Activated CD8-positive, alpha-beta T cell treated with anti-CD3 and anti-CD28 coated beads, Interleukin-2, amount 10 ng/mL, durations not matched to agents 7 days and 5 days (primary cell): ENCODE measurements around the gene ITM2A. TPM values are rescaled to one million over a fixed set of nuclear protein-coding genes. Genes with fewer than 3 reads are reported as not detected.

Experiments used
- ATAC-seq: fragments of 150-1000 bp; cut with Tn5 transposase; one replicate; pipeline ENCODE4 v1.10.0; 2021; ENCODE audit warnings: moderate library complexity
- CTCF ChIA-PET: fragments of 350-600 bp; sonication (Branson Sonifier 250); formaldehyde crosslinking; loops from one replicate; lab custom pipeline; 2021; ENCODE audit warnings: antibody characterized with exemption; lab: Charles Lee
- POLR2A ChIA-PET: fragments of 350-600 bp; sonication (Branson Sonifier 250); formaldehyde crosslinking; loops from one replicate; lab custom pipeline; 2021; ENCODE audit warnings: antibody characterized with exemption; lab: Charles Lee
- DNase-seq: peaks from one replicate; pipeline ENCODE4 v3.0.0-alpha.2; 2020
- H3K27ac Mint-ChIP-seq: one replicate; pipeline ENCODE4 v1.8.0; 2021; ENCODE audit warnings: mild to moderate bottlenecking, mixed read lengths
- H3K27me3 Mint-ChIP-seq: one replicate; pipeline ENCODE4 v1.8.0; 2021; ENCODE audit warnings: low read depth, mixed read lengths
- H3K36me3 Mint-ChIP-seq: one replicate; pipeline ENCODE4 v1.8.0; 2021; ENCODE audit warnings: low read depth, mixed read lengths
- H3K4me1 Mint-ChIP-seq: one replicate; pipeline ENCODE4 v1.8.0; 2021; ENCODE audit warnings: low read depth, mixed read lengths
- H3K4me3 Mint-ChIP-seq: one replicate; pipeline ENCODE4 v1.8.0; 2021; ENCODE audit warnings: mild to moderate bottlenecking, mixed read lengths
- H3K9me3 Mint-ChIP-seq: one replicate; pipeline ENCODE4 v1.8.0; 2022; ENCODE audit warnings: mixed read lengths; ENCODE audit not compliant: insufficient read depth
- total RNA-seq, 2 experiments: library from RNA; stranded (reverse); gene quantifications; one replicate each; pipeline ENCODE4 v1.2.3, GENCODE V29; 2021

The ITM2A gene
- total RNA-seq: 10 to 100 TPM; 74.3 to 75.9 TPM

- Mint-ChIP-seq H3K27ac (peak within 1 kb of the TSS; percentile 89), H3K9me3 (no peaks in the 10 kb centered on the region), H3K4me3 (peak within 1 kb of the TSS; percentile 84), H3K36me3 (peaks cover 11% of the 10 kb centered on the region), H3K4me1 (peaks cover 42% of the 10 kb centered on the region), H3K27me3 (no peaks in the 10 kb centered on the region)
- DNase-seq (peak; percentile 65), ATAC-seq (peak; percentile 82)
- ChIA-PET CTCF (interaction anchor here (1.1 to 1.2 kb wide), 2 partner anchors 21 to 225 kb away, joined by 3 read pairs; no protein-coding TSS in a partner anchor), POLR2A (interaction anchor here (1.8 kb wide), 1 partner anchor 221 kb away, joined by 5 read pairs; no protein-coding TSS in a partner anchor)
Measured at GRCh38 chrX:79366873-79367749, at the start of gene ITM2A. TSS of gene ITM2A (minus strand) at chrX:79367334. CDS start at chrX:79367215, 119 bp downstream.

GRCh38 chrX:79415056-79415455, 47.9 kb upstream of the ITM2A start:
- Mint-ChIP-seq H3K4me1 (peaks cover 3% of the 10 kb centered on the region), H3K27ac (no peak overlapping the region), H3K9me3 (no peaks in the 10 kb centered on the region), H3K4me3 (no peak overlapping the region), H3K36me3 (no peaks in the 10 kb centered on the region), H3K27me3 (no peaks in the 10 kb centered on the region)
- POLR2A ChIA-PET: no interaction called here
- ATAC-seq: no peak
- no peak for DNase-seq
- CTCF ChIA-PET: interaction anchor here (1.7 kb wide), 1 partner anchor 35 kb away, joined by 3 read pairs; no protein-coding TSS in a partner anchor

GRCh38 chrX:79413963-79414362, 46.8 kb upstream of the ITM2A start:
- ChIA-PET CTCF (interaction anchor here (0.6 to 1.2 kb wide), 2 partner anchors 21 to 145 kb away, joined by 3 read pairs; no protein-coding TSS in a partner anchor), POLR2A (interaction anchor here (0.6 kb wide), 1 partner anchor 640 kb away, joined by 3 read pairs; no protein-coding TSS in a partner anchor)
- Mint-ChIP-seq H3K27me3 (no peaks in the 10 kb centered on the region), H3K27ac (no peak overlapping the region), H3K9me3 (no peaks in the 10 kb centered on the region), H3K4me1 (peaks cover 4% of the 10 kb centered on the region), H3K36me3 (no peaks in the 10 kb centered on the region), H3K4me3 (no peak overlapping the region)
- ATAC-seq (no peak), DNase-seq (no peak)

DNA sequence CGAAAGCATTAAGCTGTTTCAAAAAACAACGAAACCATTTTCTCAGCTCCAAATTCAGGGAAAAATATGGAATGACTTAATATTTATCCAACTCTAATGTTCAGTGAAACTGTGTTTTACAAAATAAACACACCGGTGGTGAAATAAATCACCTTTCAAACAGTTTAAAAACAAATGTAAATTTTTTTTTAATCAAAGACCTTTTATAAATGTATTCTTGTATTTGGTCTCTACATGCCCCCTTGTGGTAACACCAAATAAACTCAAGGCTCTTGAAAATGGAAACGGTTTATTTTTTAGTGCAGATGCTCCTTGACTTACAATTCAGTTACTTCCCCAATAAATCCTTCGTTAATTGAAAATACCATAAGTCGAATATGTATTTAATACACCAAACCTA, 45.8 kb upstream of the ITM2A start:
- no peak for DNase-seq
- Mint-ChIP-seq H3K36me3 (no peaks in the 10 kb centered on the region), H3K27ac (no peak overlapping the region), H3K9me3 (no peaks in the 10 kb centered on the region), H3K4me1 (peaks cover 12% of the 10 kb centered on the region), H3K4me3 (peak overlapping the region; percentile 34), H3K27me3 (no peaks in the 10 kb centered on the region)
- CTCF ChIA-PET: interaction anchor here (0.6 to 1.4 kb wide), 6 partner anchors 14 to 858 kb away, joined by 3 to 5 read pairs (median 3); no protein-coding TSS in a partner anchor
- POLR2A ChIA-PET: no interaction called here
- ATAC-seq: no peak

- no peaks in the 10 kb centered on the region for H3K27me3 Mint-ChIP-seq
- POLR2A ChIA-PET: no interaction called here
Measured at GRCh38 chrX:79412166-79412565, 45.0 kb upstream of the ITM2A start.

DNA sequence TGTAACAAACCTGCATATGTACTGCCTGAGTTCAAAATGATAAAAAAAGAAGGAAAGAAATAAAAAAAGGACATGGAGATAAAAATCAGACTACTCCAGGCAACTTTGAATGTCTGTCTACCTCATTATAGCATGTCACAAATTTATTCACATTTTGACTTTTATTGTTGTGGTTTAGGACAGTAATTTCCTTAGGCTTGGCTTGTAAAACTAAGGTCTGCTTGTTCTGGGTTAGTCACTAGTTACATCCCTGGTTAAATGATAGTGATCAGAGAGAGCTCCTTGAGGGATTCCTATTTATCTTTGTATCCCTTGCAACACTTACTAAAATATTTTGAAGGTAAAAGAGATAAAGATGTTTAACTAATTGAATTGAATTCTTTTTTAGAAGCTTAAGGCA, 42.5 kb upstream of the ITM2A start:
- ChIA-PET POLR2A (no interaction called here), CTCF (no interaction called here)
- Mint-ChIP-seq H3K9me3 (no peaks in the 10 kb centered on the region), H3K27me3 (no peaks in the 10 kb centered on the region), H3K27ac (no peak overlapping the region), H3K4me3 (no peak overlapping the region), H3K36me3 (peaks cover 2% of the 10 kb centered on the region), H3K4me1 (peaks cover 12% of the 10 kb centered on the region)
- ATAC-seq (no peak), DNase-seq (no peak)

More at GRCh38 chrX:79412166-79412565, 45.0 kb upstream of the ITM2A start:
- CTCF ChIA-PET: interaction anchor here (0.6 to 1.4 kb wide), 4 partner anchors 27 to 857 kb away, joined by 3 to 5 read pairs (median 3); no protein-coding TSS in a partner anchor
- Mint-ChIP-seq H3K4me1 (peaks cover 12% of the 10 kb centered on the region), H3K9me3 (no peaks in the 10 kb centered on the region), H3K4me3 (no peak overlapping the region), H3K27ac (no peak overlapping the region), H3K36me3 (peaks cover 2% of the 10 kb centered on the region)
- ATAC-seq (no peak), DNase-seq (no peak)

DNA sequence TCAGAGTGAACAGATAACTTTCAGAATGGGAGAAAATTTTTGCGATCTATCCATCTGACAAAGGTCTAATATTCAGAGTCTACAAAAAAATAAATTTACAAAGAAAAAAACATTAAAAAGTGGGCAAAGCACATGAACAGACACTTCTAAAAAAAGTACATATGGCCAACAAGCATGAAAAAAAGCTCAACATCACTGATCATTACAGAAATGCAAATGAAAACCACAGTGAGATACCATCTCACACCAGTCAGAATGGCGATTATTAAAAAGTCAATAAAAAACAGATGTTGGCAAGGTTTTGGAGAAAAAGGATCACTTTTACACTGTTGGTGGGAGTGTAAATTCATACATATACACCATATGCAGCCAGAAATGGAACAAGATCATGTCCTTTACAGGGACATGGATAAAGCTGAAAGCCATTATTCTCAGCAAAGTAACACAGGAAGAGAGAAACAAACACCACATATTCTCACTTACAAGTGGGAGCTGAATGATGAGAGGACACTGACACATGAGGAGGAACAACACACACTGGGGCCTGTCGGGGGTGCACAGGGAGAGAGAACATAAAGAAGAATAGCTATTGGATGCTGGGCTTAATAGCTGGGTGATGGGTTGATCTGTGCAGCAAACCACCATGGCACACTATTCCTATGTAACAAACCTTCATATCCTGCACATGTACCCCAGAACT, 41.6 kb upstream of the ITM2A start:
- H3K36me3 Mint-ChIP-seq: peaks cover 2% of the 10 kb centered on the region
- CTCF ChIA-PET: interaction anchor here (0.6 kb wide), 1 partner anchor 327 kb away, joined by 3 read pairs; no protein-coding TSS in a partner anchor
- H3K4me1 Mint-ChIP-seq: peaks cover 12% of the 10 kb centered on the region
- POLR2A ChIA-PET: no interaction called here
- H3K27ac Mint-ChIP-seq: no peak overlapping the region
- no peaks in the 10 kb centered on the region for H3K9me3 Mint-ChIP-seq
- H3K27me3 Mint-ChIP-seq: no peaks in the 10 kb centered on the region
- DNase-seq (no peak), ATAC-seq (no peak)
- H3K4me3 Mint-ChIP-seq: no peak overlapping the region

DNA sequence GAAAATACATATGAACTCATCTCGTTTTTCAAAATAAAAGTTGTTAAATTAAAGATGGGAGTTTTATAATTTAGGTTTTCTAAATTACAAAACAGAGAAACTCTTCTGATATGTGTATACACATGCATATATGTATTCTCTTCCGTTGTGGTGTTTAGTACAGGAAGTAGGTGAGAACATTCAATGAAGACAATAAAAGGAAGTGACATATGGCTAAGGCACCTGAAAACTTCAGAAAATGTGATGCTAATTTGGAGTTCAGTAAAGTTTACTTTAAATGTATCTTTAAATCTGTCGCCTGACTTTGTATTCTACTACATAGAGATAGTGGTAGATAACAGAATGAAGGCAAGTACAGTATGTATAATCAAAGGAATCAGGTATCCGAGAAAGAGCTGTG, 33.5 kb upstream of the ITM2A start:
- POLR2A ChIA-PET: no interaction called here
- H3K27me3 Mint-ChIP-seq: no peaks in the 10 kb centered on the region

DNA sequence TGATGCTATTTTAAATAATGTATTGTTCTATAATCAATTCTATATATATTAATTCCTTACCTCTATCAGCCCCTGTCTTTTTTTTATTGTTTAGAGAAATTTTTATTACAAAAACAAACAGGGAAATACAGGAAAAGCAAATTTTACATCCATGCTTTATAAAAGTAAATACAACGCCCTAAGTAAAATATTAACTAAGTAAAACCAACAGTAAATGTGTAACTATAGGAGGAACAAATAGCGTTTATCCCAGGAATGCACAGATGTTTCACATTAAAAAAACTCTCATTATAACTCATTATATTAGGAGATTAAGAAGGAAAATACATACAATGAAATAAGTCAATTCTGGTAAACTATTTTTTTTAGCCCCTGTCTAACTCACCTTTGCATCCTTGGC, 8.2 kb upstream of the ITM2A start:
- H3K4me3 Mint-ChIP-seq: no peak overlapping the region
- H3K27ac Mint-ChIP-seq: no peak overlapping the region
- no peaks in the 10 kb centered on the region for H3K9me3 Mint-ChIP-seq
- H3K4me1 Mint-ChIP-seq: peaks cover 13% of the 10 kb centered on the region
- POLR2A ChIA-PET: no interaction called here
- peaks cover 4% of the 10 kb centered on the region for H3K36me3 Mint-ChIP-seq
- ATAC-seq (no peak), DNase-seq (no peak)
- no peaks in the 10 kb centered on the region for H3K27me3 Mint-ChIP-seq
- CTCF ChIA-PET: no interaction called here

More for the DNA sequence above, 33.5 kb upstream of the ITM2A start:
- no peak for ATAC-seq
- DNase-seq: no peak
- Mint-ChIP-seq H3K4me1 (peaks cover 5% of the 10 kb centered on the region), H3K36me3 (peaks cover 10% of the 10 kb centered on the region), H3K9me3 (peaks cover 4% of the 10 kb centered on the region), H3K4me3 (no peak overlapping the region), H3K27ac (peak overlapping the region; percentile 62)
- CTCF ChIA-PET: no interaction called here

- DNase-seq (no peak), ATAC-seq (no peak)
- H3K9me3 Mint-ChIP-seq: no peaks in the 10 kb centered on the region
- no peaks in the 10 kb centered on the region for H3K27me3 Mint-ChIP-seq
- ChIA-PET CTCF (no interaction called here), POLR2A (no interaction called here)
- no peak overlapping the region for H3K4me3 Mint-ChIP-seq
- H3K27ac Mint-ChIP-seq: no peak overlapping the region
- peaks cover 6% of the 10 kb centered on the region for H3K36me3 Mint-ChIP-seq
- H3K4me1 Mint-ChIP-seq: peaks cover 28% of the 10 kb centered on the region
Measured at GRCh38 chrX:79371640-79372039, 4.5 kb upstream of the ITM2A start.

GRCh38 chrX:79371101-79371500, 4.0 kb upstream of the ITM2A start:
- Mint-ChIP-seq H3K9me3 (no peaks in the 10 kb centered on the region), H3K36me3 (peaks cover 3% of the 10 kb centered on the region), H3K4me3 (no peak overlapping the region), H3K27me3 (no peaks in the 10 kb centered on the region), H3K4me1 (peaks cover 28% of the 10 kb centered on the region), H3K27ac (no peak overlapping the region)
- CTCF ChIA-PET: no interaction called here
- DNase-seq (no peak), ATAC-seq (no peak)
- POLR2A ChIA-PET: no interaction called here
